ENCODE results near the gene FAM3A.
"Not testable (repeated sequence)": the region's sequence is repeated elsewhere in the genome, so short reads cannot be mapped to it uniquely, and the experiment has no call there.

GRCh38 chrX:154496591-154497137 is 19.4 kb downstream of the FAM3A start:
- not testable (repeated sequence) for TF ChIP-seq CTCF (conservative IDR thresholded peaks at IDR 0.05; ENCODE audit: low read length); EZH2phosphoT487 (IDR thresholded peaks at IDR 0.05; ENCODE audit: borderline replicate concordance)

All from Loucy (cell line).